ENCODE measurements around the gene ENGASE. TPM values are rescaled to one million over a fixed set of nuclear protein-coding genes. Genes with fewer than 3 reads are reported as not detected.

The ENGASE gene
- total and polyA plus RNA-seq, 9 of the 15 experiments (the other 6 are each of a cell fraction or from before 2014, with no cell fraction given): 0.06 to 45.5 (median 13.9) TPM

DNA sequence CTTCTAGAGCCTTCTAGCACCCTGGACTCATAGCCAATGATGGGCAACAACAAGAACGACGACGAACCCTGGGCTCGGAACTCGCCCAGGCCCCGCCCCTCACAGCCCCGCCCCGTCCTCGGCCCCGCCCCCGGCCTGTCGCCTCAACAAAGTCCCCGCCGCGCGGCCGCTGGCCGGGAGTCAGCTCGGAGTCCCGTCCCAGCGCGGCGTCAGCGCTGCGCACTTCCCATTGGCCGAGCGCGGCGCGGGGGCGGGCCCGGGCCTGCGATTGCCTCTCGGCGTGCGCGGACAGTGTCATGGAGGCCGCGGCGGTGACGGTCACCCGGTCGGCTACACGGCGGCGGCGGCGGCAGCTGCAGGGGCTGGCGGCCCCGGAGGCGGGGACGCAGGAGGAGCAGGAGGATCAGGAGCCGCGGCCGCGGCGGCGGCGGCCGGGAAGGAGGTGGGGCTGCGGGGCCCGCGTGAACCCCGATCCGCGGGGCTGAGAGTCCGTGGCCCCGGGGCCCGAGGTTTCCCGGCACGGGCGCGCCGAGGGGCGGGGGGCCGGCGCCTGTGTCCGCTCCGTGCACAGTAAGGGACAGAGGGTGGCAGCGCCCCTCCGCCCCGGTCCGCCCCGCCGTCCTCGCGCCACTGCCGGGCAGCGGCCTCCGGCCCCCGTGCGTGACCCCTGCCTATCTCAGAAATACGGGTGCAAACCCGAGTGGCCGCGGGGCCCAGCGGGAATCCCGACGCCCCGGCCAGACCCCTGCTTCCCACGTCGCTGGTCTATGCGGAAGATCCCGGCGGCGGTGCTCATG, at the start of gene ENGASE (continued):
- TF ChIP-seq, protein P1, sequence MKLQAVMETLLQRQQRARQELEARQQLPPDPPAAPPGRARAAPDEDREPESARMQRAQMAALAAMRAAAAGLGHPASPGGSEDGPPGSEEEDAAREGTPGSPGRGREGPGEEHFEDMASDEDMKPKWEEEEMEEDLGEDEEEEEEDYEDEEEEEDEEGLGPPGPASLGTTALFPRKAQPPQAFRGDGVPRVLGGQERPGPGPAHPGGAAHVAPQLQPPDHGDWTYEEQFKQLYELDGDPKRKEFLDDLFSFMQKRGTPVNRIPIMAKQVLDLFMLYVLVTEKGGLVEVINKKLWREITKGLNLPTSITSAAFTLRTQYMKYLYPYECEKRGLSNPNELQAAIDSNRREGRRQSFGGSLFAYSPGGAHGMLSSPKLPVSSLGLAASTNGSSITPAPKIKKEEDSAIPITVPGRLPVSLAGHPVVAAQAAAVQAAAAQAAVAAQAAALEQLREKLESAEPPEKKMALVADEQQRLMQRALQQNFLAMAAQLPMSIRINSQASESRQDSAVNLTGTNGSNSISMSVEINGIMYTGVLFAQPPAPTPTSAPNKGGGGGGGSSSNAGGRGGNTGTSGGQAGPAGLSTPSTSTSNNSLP (IDR thresholded peaks at IDR 0.05; ENCODE audit: borderline replicate concordance, low read depth, low read length): no peak
- TF ChIP-seq SIN3B (IDR thresholded peaks at IDR 0.05; ENCODE audit: low read depth): peak; percentile 79; the same call in 1 of the 2 replicates
- no peak for TF ChIP-seq SNRNP70 (optimal IDR thresholded peaks at IDR 0.05; ENCODE audit: low read depth, low read length)
- TF ChIP-seq ZNF282 (CRISPR knock-in tag; IDR thresholded peaks at IDR 0.05): no peak
- TF ChIP-seq ZNF41 (CRISPR knock-in tag; conservative IDR thresholded peaks at IDR 0.05): no peak
- peak; percentile 25 for TF ChIP-seq NFYB (IDR thresholded peaks at IDR 0.05; ENCODE audit: extremely low read depth, insufficient read length)
- TF ChIP-seq, protein P2, sequence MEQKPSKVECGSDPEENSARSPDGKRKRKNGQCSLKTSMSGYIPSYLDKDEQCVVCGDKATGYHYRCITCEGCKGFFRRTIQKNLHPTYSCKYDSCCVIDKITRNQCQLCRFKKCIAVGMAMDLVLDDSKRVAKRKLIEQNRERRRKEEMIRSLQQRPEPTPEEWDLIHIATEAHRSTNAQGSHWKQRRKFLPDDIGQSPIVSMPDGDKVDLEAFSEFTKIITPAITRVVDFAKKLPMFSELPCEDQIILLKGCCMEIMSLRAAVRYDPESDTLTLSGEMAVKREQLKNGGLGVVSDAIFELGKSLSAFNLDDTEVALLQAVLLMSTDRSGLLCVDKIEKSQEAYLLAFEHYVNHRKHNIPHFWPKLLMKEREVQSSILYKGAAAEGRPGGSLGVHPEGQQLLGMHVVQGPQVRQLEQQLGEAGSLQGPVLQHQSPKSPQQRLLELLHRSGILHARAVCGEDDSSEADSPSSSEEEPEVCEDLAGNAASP (IDR thresholded peaks at IDR 0.05): no peak
- TF ChIP-seq ZC3H8 (IDR thresholded peaks at IDR 0.05): no peak
- no peak for TF ChIP-seq SREBF1 (IDR thresholded peaks at IDR 0.05; ENCODE audit: borderline replicate concordance, low read depth, low read length)
- TF ChIP-seq, protein P3, sequence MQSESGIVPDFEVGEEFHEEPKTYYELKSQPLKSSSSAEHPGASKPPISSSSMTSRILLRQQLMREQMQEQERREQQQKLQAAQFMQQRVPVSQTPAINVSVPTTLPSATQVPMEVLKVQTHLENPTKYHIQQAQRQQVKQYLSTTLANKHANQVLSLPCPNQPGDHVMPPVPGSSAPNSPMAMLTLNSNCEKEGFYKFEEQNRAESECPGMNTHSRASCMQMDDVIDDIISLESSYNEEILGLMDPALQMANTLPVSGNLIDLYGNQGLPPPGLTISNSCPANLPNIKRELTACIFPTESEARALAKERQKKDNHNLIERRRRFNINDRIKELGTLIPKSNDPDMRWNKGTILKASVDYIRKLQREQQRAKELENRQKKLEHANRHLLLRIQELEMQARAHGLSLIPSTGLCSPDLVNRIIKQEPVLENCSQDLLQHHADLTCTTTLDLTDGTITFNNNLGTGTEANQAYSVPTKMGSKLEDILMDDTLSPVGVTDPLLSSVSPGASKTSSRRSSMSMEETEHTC (IDR thresholded peaks at IDR 0.05): no peak
- TF ChIP-seq ZNF146 (CRISPR knock-in tag; IDR thresholded peaks at IDR 0.05; ENCODE audit: unreplicated experiment): no peak
- TF ChIP-seq SIN3A (IDR thresholded peaks at IDR 0.05; ENCODE audit: borderline replicate concordance in 2 of 2, control insufficient read depth in 1 of 2, low read depth in 2 of 2, low read length in 2 of 2): peak; percentile 14 to 64; a peak in 1 of 4 replicates
- TF ChIP-seq, protein P4, sequence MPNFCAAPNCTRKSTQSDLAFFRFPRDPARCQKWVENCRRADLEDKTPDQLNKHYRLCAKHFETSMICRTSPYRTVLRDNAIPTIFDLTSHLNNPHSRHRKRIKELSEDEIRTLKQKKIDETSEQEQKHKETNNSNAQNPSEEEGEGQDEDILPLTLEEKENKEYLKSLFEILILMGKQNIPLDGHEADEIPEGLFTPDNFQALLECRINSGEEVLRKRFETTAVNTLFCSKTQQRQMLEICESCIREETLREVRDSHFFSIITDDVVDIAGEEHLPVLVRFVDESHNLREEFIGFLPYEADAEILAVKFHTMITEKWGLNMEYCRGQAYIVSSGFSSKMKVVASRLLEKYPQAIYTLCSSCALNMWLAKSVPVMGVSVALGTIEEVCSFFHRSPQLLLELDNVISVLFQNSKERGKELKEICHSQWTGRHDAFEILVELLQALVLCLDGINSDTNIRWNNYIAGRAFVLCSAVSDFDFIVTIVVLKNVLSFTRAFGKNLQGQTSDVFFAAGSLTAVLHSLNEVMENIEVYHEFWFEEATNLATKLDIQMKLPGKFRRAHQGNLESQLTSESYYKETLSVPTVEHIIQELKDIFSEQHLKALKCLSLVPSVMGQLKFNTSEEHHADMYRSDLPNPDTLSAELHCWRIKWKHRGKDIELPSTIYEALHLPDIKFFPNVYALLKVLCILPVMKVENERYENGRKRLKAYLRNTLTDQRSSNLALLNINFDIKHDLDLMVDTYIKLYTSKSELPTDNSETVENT (CRISPR knock-in tag; IDR thresholded peaks at IDR 0.05): peak; percentile 75; the same call in 1 of the 2 replicates
- TF ChIP-seq, protein P5, sequence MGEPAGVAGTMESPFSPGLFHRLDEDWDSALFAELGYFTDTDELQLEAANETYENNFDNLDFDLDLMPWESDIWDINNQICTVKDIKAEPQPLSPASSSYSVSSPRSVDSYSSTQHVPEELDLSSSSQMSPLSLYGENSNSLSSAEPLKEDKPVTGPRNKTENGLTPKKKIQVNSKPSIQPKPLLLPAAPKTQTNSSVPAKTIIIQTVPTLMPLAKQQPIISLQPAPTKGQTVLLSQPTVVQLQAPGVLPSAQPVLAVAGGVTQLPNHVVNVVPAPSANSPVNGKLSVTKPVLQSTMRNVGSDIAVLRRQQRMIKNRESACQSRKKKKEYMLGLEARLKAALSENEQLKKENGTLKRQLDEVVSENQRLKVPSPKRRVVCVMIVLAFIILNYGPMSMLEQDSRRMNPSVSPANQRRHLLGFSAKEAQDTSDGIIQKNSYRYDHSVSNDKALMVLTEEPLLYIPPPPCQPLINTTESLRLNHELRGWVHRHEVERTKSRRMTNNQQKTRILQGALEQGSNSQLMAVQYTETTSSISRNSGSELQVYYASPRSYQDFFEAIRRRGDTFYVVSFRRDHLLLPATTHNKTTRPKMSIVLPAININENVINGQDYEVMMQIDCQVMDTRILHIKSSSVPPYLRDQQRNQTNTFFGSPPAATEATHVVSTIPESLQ (CRISPR knock-in tag; IDR thresholded peaks at IDR 0.05): no peak
- peak; percentile 82 for TF ChIP-seq CTBP1 (IDR thresholded peaks at IDR 0.05; ENCODE audit: borderline replicate concordance)
- no peak for TF ChIP-seq SNIP1 (IDR thresholded peaks at IDR 0.05; ENCODE audit: low read depth)
- no peak for TF ChIP-seq ZNF561 (CRISPR knock-in tag; conservative IDR thresholded peaks at IDR 0.05)
- no peak for TF ChIP-seq ARNT (IDR thresholded peaks at IDR 0.05)
- peak; percentile 90 for TF ChIP-seq RBM25 (IDR thresholded peaks at IDR 0.05; ENCODE audit: low read depth, low read length, severe bottlenecking)
